Cardiac fibroblast (primary cell): ENCODE measurements around the gene RNF182.
"Not testable (repeated sequence)": the region's sequence is repeated elsewhere in the genome, so short reads cannot be mapped to it uniquely, and the experiment has no call there.

ENCODE experiments used
- DNase-seq, 2 donors: peaks; one replicate each; pipeline versions ENCODE4 v3.0.0 to v3.0.0-alpha.2; 2010; ENCODE audit warnings: low read depth in 2 of 2
- H3K4me3 ChIP-seq, 2 donors: replicated peaks in 1 of 2; 1 replicate in 1 of 2; 2 replicates in 1 of 2; pipeline ENCODE4 v1.5.1; 2011; ENCODE audit warnings: low read depth in 2 of 2, low read length in 2 of 2, mild to moderate bottlenecking in 2 of 2, moderate library complexity in 1 of 2
- CTCF ChIP-seq: IDR thresholded peaks from one replicate; pipeline ENCODE4 v1.5.1; 2011; ENCODE audit warnings: low read depth, mild to moderate bottlenecking, low read length, inconsistent platforms

RNF182 gene

GRCh38 chr6:13952101-13952500, 27.3 kb downstream of the RNF182 start:
- H3K4me3 ChIP-seq, result no peak overlapping the region
- no peak for DNase-seq
- TF ChIP-seq CTCF, result no peak

GRCh38 chr6:13953061-13953705, 28.4 kb downstream of the RNF182 start:
- H3K4me3 ChIP-seq, result no peak overlapping the region

GRCh38 chr6:13965582-13966127, 40.9 kb downstream of the RNF182 start:
- DNase-seq, result no peak
- no peak overlapping the region for H3K4me3 ChIP-seq
- TF ChIP-seq CTCF, result no peak

More at GRCh38 chr6:13953061-13953705, 28.4 kb downstream of the RNF182 start:
- TF ChIP-seq CTCF, result no peak
- peak in 1 of 2 donors; percentile 34 for DNase-seq

- H3K4me3 ChIP-seq, result no peak overlapping the region
- TF ChIP-seq CTCF, result no peak
- DNase-seq, result no peak
Measured at GRCh38 chr6:13971303-13971702, 46.6 kb downstream of the RNF182 start.

GRCh38 chr6:13972602-13973001, 47.9 kb downstream of the RNF182 start:
- not testable (repeated sequence) for H3K4me3 ChIP-seq, DNase-seq

GRCh38 chr6:13973422-13973821, 48.7 kb downstream of the RNF182 start:
- not testable (repeated sequence) for DNase-seq, H3K4me3 ChIP-seq

GRCh38 chr6:13978102-13978640, 53.4 kb downstream of the RNF182 start:
- DNase-seq, result no peak
- H3K4me3 ChIP-seq, result no peak overlapping the region
- TF ChIP-seq CTCF, result no peak

- no peak for DNase-seq
- H3K4me3 ChIP-seq, result no peak overlapping the region
- no peak for TF ChIP-seq CTCF
Measured at GRCh38 chr6:13978787-13979186, 54.0 kb downstream of the RNF182 start.
